HG02588 (cell line): ENCODE measurements around the gene OBSCN.

Source experiments
- ATAC-seq: cut with Tn5 transposase; IDR thresholded peaks from one replicate; pipeline ENCODE4 v1.9.1; 2021; ENCODE audit warnings: mild to moderate bottlenecking, moderate library complexity; ENCODE audit not compliant: unreplicated experiment

The OBSCN gene

GRCh38 chr1:228286505-228287417 is 78.9 kb downstream of the OBSCN start:
- no peak for ATAC-seq

- no peak for ATAC-seq
These were observed 79.9 kb downstream of the OBSCN start for GRCh38 chr1:228287541-228288425.

- no peak for ATAC-seq
These were observed 80.8 kb downstream of the OBSCN start for GRCh38 chr1:228288536-228289238.

- no peak for ATAC-seq
These were observed 81.5 kb downstream of the OBSCN start for GRCh38 chr1:228289239-228289849.

- no peak for ATAC-seq
These were observed 82.4 kb downstream of the OBSCN start for GRCh38 chr1:228289996-228290881.

- no peak for ATAC-seq
These were observed 84.2 kb downstream of the OBSCN start for GRCh38 chr1:228291906-228292608.

GRCh38 chr1:228292609-228292911 is 84.7 kb downstream of the OBSCN start:
- ATAC-seq = no peak

- ATAC-seq = no peak
These were observed 85.5 kb downstream of the OBSCN start for GRCh38 chr1:228293393-228293792.

- no peak for ATAC-seq
These were observed 86.1 kb downstream of the OBSCN start for GRCh38 chr1:228293816-228294500.

- no peak for ATAC-seq
These were observed 86.9 kb downstream of the OBSCN start for GRCh38 chr1:228294717-228295116.

- ATAC-seq = no peak
These were observed 87.4 kb downstream of the OBSCN start for GRCh38 chr1:228295201-228295600.

GRCh38 chr1:228295981-228296380 is 88.1 kb downstream of the OBSCN start:
- no peak for ATAC-seq

GRCh38 chr1:228297242-228297641 is 89.4 kb downstream of the OBSCN start:
- no peak for ATAC-seq

GRCh38 chr1:228297822-228298221 is 90.0 kb downstream of the OBSCN start:
- ATAC-seq = no peak

- ATAC-seq = no peak
These were observed 90.6 kb downstream of the OBSCN start for GRCh38 chr1:228298471-228298870.

GRCh38 chr1:228299211-228299610 is 91.4 kb downstream of the OBSCN start:
- ATAC-seq = no peak

- ATAC-seq = no peak
These were observed 92.1 kb downstream of the OBSCN start for GRCh38 chr1:228299901-228300300.

GRCh38 chr1:228302086-228302485 is 94.2 kb downstream of the OBSCN start:
- no peak for ATAC-seq

- no peak for ATAC-seq
These were observed 95.8 kb downstream of the OBSCN start for GRCh38 chr1:228303596-228303995.
